HCT116 (cell line): ENCODE measurements around the gene ZBTB17. TPM values are rescaled to one million over a fixed set of nuclear protein-coding genes. Genes with fewer than 3 reads are reported as not detected.

Experiments
- ATAC-seq: fragments of 200-7000 bp; cut with Tn5 transposase; 2 replicates; pipeline ENCODE4 v1.9.1; 2020; ENCODE audit warnings: mild to moderate bottlenecking, moderate library complexity
- BruUV-seq: library from RNA; stranded (reverse); fragments of 400-500 nt; replicated peaks from 2 replicates; lab custom pipeline; 2021; lab: Mats Ljungman, UMichigan
- CTCF ChIA-PET: fragments of 300-600 bp; sonication (Branson Sonifier 250); formaldehyde crosslinking; loops from one replicate; lab custom pipeline; 2021; ENCODE audit warnings: antibody characterized with exemption; lab: Charles Lee
- POLR2A ChIA-PET: fragments of 300-600, 350-600 bp; sonication (Branson Sonifier 250); formaldehyde crosslinking; loops from one replicate; lab custom pipeline; 2021; ENCODE audit warnings: antibody characterized with exemption; lab: Charles Lee
- RAD21 ChIA-PET, 2 experiments: fragments of 300-600 bp; sonication (Branson Sonifier 250); formaldehyde crosslinking; loops; one replicate each; lab custom pipeline; 2023; ENCODE audit warnings: low total read pairs in 2 of 2; ENCODE audit not compliant: uncharacterized antibody in 2 of 2, unreplicated experiment in 2 of 2, low non-redundant PET in 1 of 2; lab: Charles Lee
- DNase-seq: peaks from one replicate; pipeline ENCODE4 v3.0.0-alpha.2; 2010; ENCODE audit warnings: low read depth, low spot score
- H2AFZ ChIP-seq: fragments of 200-600 bp; shearing (Covaris generic), sonication (generic); 2 replicates; pipeline ENCODE4 v1.6.1; 2017; ENCODE audit warnings: low read depth, mixed run types, mixed read lengths, antibody characterized with exemption, low read length; ENCODE audit not compliant: poor library complexity, severe bottlenecking
- H3K27ac ChIP-seq: 2 replicates; pipeline ENCODE4 v1.5.1; 2012; ENCODE audit warnings: low read depth, low read length
- H3K27me3 ChIP-seq: fragments of 200-600 bp; sonication (generic); 2 replicates; pipeline ENCODE4 v1.6.1; 2016; ENCODE audit warnings: mixed run types, low read length, mixed read lengths; ENCODE audit not compliant: insufficient read depth
- H3K36me3 ChIP-seq, 2 experiments: fragments of 200-500 bp in 1 of 2; fragments of 200-600 bp in 1 of 2; sonication (Bioruptor generic) in 1 of 2; sonication (generic) in 1 of 2; 2 replicates each; pipeline versions ENCODE4 v1.5.1 to v1.6.1; 2014 to 2016; ENCODE audit warnings: low read length in 2 of 2, inconsistent platforms in 1 of 2, mixed read lengths in 1 of 2, mixed run types in 1 of 2; ENCODE audit not compliant: insufficient read depth in 2 of 2, control insufficient read depth in 1 of 2
- H3K4me1 ChIP-seq, 2 experiments: fragments of 200-600 bp in 1 of 2; sonication (generic) in 1 of 2; 2 replicates each; pipeline versions ENCODE4 v1.5.1 to v1.6.1; 2012 to 2017; ENCODE audit warnings: low read length in 2 of 2, inconsistent platforms in 1 of 2, mild to moderate bottlenecking in 1 of 2, mixed read lengths in 1 of 2, mixed run types in 1 of 2, moderate library complexity in 1 of 2; ENCODE audit not compliant: insufficient read depth in 2 of 2, control insufficient read depth in 1 of 2
- H3K4me2 ChIP-seq: fragments of 200-600 bp; sonication (generic); 2 replicates; pipeline ENCODE4 v1.6.1; 2017; ENCODE audit warnings: mixed run types, low read length, mixed read lengths
- H3K4me3 ChIP-seq, 2 experiments: fragments of 200-600 bp in 1 of 2; sonication (generic) in 1 of 2; replicated peaks in 1 of 2; 2 replicates each; pipeline ENCODE4 v1.5.1; 2011 to 2016; ENCODE audit warnings: low read length in 2 of 2, control low read depth in 1 of 2, low read depth in 1 of 2, mild to moderate bottlenecking in 1 of 2, mixed read lengths in 1 of 2, mixed run types in 1 of 2
- H3K79me2 ChIP-seq: fragments of 200-600 bp; sonication (generic); 2 replicates; pipeline ENCODE4 v1.6.1; 2017; ENCODE audit warnings: mild to moderate bottlenecking, mixed run types, low read length, moderate library complexity, mixed read lengths; ENCODE audit not compliant: insufficient read depth
- H3K9ac ChIP-seq: fragments of 200-600 bp; sonication (generic); 2 replicates; pipeline ENCODE4 v1.6.1; 2016; ENCODE audit warnings: low read length, mixed read lengths
- H3K9me2 ChIP-seq: fragments of 200-600 bp; sonication (generic), shearing (Covaris generic); 2 replicates; pipeline ENCODE4 v1.6.1; 2017; ENCODE audit warnings: mixed run types, mild to moderate bottlenecking, moderate library complexity; ENCODE audit not compliant: insufficient read depth
- H3K9me3 ChIP-seq, 2 experiments: fragments of 200-500 bp in 1 of 2; fragments of 200-600 bp in 1 of 2; sonication (Bioruptor generic) in 1 of 2; sonication (generic) in 1 of 2; 2 replicates each; pipeline ENCODE4 v1.6.1; 2014 to 2017; ENCODE audit warnings: low read length in 2 of 2, mixed read lengths in 2 of 2, inconsistent platforms in 1 of 2, low read depth in 1 of 2, mild to moderate bottlenecking in 1 of 2, mixed run types in 1 of 2, moderate library complexity in 1 of 2; ENCODE audit not compliant: control insufficient read depth in 1 of 2, insufficient read depth in 1 of 2
- H4K20me1 ChIP-seq: fragments of 200-600 bp; sonication (generic), shearing (Covaris generic); 2 replicates; pipeline ENCODE4 v1.6.1; 2017; ENCODE audit warnings: mixed run types, mild to moderate bottlenecking, moderate library complexity; ENCODE audit not compliant: insufficient read depth
- ATF3 ChIP-seq: IDR thresholded peaks from 2 replicates; pipeline ENCODE4 v1.6.1; 2012
- ELF1 ChIP-seq: IDR thresholded peaks from 2 replicates; pipeline ENCODE4 v1.6.1; 2012; ENCODE audit warnings: low read depth, borderline replicate concordance
- EZH2 ChIP-seq: fragments of 200-600 bp; sonication (generic); IDR thresholded peaks from 2 replicates; pipeline ENCODE4 v1.6.1; 2017; ENCODE audit warnings: antibody characterized with exemption, mixed run types
- JUND ChIP-seq: IDR thresholded peaks from 2 replicates; pipeline ENCODE4 v1.6.1; 2012
- RAD21 ChIP-seq: IDR thresholded peaks from 2 replicates; pipeline ENCODE4 v1.6.1; 2012; ENCODE audit warnings: low read depth, mild to moderate bottlenecking
- SIN3A ChIP-seq: IDR thresholded peaks from 2 replicates; pipeline ENCODE4 v1.6.1; 2012; ENCODE audit warnings: low read depth
- ZNF274 ChIP-seq: fragments of 200-500 bp; sonication (Bioruptor generic); IDR thresholded peaks from 2 replicates; pipeline ENCODE4 v1.6.1; 2014; ENCODE audit warnings: mild to moderate bottlenecking, low read depth, low read length, inconsistent platforms
- intact Hi-C: fragments of 100-400 bp; cut with micrococcal nuclease; formaldehyde crosslinking; loops from 2 replicates; pipeline ENCODE4 v1.10.0; 2022
- total RNA-seq: library from RNA; stranded (reverse); gene quantifications from one replicate; pipeline ENCODE4 v1.2.1, GENCODE V29; 2021; ENCODE audit not compliant: unreplicated experiment

The ZBTB17 gene
- total RNA-seq, 1 experiment from 2014 or later: 31.6 TPM

GRCh38 chr1:15959424-15959823, 16.5 kb downstream of the ZBTB17 start:
- POLR2A ChIA-PET: no interaction called here
- TF ChIP-seq ELF1 (no peak), ZNF274 (no peak), SIN3A (no peak), JUND (no peak), EZH2 (no peak)
- RAD21 ChIA-PET: interaction anchor here in 1 of 2 experiments (0.6 kb wide), 1 partner anchor 241 kb away, joined by 4 read pairs; no protein-coding TSS in a partner anchor
- no peaks in the 10 kb centered on the region for H4K20me1 ChIP-seq
- H3K9me3 ChIP-seq: no peaks in the 10 kb centered on the region
- BruUV-seq: no TSS peak
- H3K27ac ChIP-seq: no peak overlapping the region
- no peak overlapping the region for H3K4me3 ChIP-seq
- intact Hi-C loops: no loop called here
- H3K79me2 ChIP-seq: peaks cover 26% of the 10 kb centered on the region
- no peaks in the 10 kb centered on the region for H3K36me3 ChIP-seq
- no peak overlapping the region for H3K4me2 ChIP-seq
- ATAC-seq (peak; percentile 47; the same call in 1 of the 2 replicates), DNase-seq (no peak)
- H3K27me3 ChIP-seq: no peaks in the 10 kb centered on the region
- peaks cover 0 to 10% of the 10 kb centered on the region in 2 experiments; a peak in 2 of 4 replicates for H3K4me1 ChIP-seq
- no peak overlapping the region for H3K9ac ChIP-seq
- CTCF ChIA-PET: interaction anchor here (1.0 to 1.4 kb wide), 2 partner anchors 145 to 167 kb away, joined by 4 to 7 read pairs; no protein-coding TSS in a partner anchor
- no peaks in the 10 kb centered on the region for H3K9me2 ChIP-seq
- no peak overlapping the region for H2AFZ ChIP-seq

GRCh38 chr1:15958793-15959192, 17.1 kb downstream of the ZBTB17 start:
- no peaks in the 10 kb centered on the region for H4K20me1 ChIP-seq
- no peak overlapping the region for H3K27ac ChIP-seq
- ATAC-seq (0 out of 2 replicates have a peak, but pooled peaks have one; percentile 35), DNase-seq (no peak)
- no peaks in the 10 kb centered on the region for H3K27me3 ChIP-seq
- intact Hi-C loops: no loop called here
- H2AFZ ChIP-seq: no peak overlapping the region
- no TSS peak for BruUV-seq
- POLR2A ChIA-PET: no interaction called here
- H3K79me2 ChIP-seq: peaks cover 27% of the 10 kb centered on the region
- H3K9me2 ChIP-seq: no peaks in the 10 kb centered on the region
- H3K9ac ChIP-seq: no peak overlapping the region
- RAD21 ChIA-PET: interaction anchor here in 1 of 2 experiments (0.6 kb wide), 1 partner anchor 241 kb away, joined by 4 read pairs; no protein-coding TSS in a partner anchor
- H3K4me1 ChIP-seq: peaks cover 0 to 16% of the 10 kb centered on the region in 2 experiments; a peak in 2 of 4 replicates
- no peaks in the 10 kb centered on the region for H3K36me3 ChIP-seq
- no peak overlapping the region for H3K4me3 ChIP-seq
- no peaks in the 10 kb centered on the region for H3K9me3 ChIP-seq
- H3K4me2 ChIP-seq: no peak overlapping the region
- no peak for TF ChIP-seq ATF3
- peak; percentile 47 for TF ChIP-seq RAD21
- TF ChIP-seq, all 23 proteins: peak for 1
- CTCF ChIA-PET: interaction anchor here (1.0 to 1.4 kb wide), 2 partner anchors 144 to 167 kb away, joined by 4 to 7 read pairs; no protein-coding TSS in a partner anchor
